ENCODE results near the gene CTSZ. TPM values are rescaled to one million over a fixed set of nuclear protein-coding genes. Genes with fewer than 3 reads are reported as not detected.

CTSZ gene
- total and polyA plus RNA-seq, 3 experiments from 2014 or later: 1.5 to 36.0 (median 35.3) TPM

DNA sequence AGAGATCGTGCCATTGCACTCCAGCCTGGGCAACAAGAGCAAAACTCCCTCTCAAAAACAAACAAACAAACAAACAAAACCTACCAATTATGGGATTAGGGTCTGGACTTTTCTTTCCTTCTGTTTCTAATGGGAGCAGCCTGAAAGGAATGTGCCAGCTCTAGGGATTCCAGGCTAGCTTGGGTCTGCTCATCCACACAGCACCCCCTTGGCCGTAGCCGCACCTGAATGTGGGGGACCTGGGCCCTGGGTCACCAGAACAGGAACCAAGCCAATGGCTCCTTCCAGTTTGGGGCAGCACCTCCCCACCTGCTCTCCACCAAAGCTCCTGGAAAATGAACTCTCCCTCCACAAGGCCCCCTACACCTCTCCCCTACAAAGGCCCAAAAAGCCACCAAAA is 6.7 kb downstream of the CTSZ start:
- POLR2A ChIA-PET: interaction anchor here (1.0 kb wide), 1 partner anchor 31 kb away, joined by 5 read pairs; no protein-coding TSS in a partner anchor
- Mint-ChIP-seq H3K27me3 (no peaks in the 10 kb centered on the region), H3K36me3 (peaks cover 4 to 37% (median 5%) of the 10 kb centered on the region in 3 donors), H3K4me1 (peaks cover 20 to 33% (median 25%) of the 10 kb centered on the region in 3 donors), H3K4me3 (no peak overlapping the region), H3K27ac (peak overlapping the region in 1 of 8 donors; percentile 77), H3K9me3 (no peaks in the 10 kb centered on the region)
- Histone ChIP-seq H3K27ac (ENCODE audit: low read depth, low read length) (no peak overlapping the region), H3K27me3 (ENCODE audit: insufficient read depth, low read length, poor library complexity, severe bottlenecking) (no peaks in the 10 kb centered on the region), H3K4me3 (ENCODE audit: low read length) (no peak overlapping the region), H3K9me3 (ENCODE audit: low read length) (no peaks in the 10 kb centered on the region), H3K4me1 (ENCODE audit: insufficient read depth, low read length) (peaks cover 14% of the 10 kb centered on the region), H3K36me3 (ENCODE audit: insufficient read depth, low read length) (peaks cover 11% of the 10 kb centered on the region)
- CTCF ChIA-PET: interaction anchor here (0.7 kb wide), 1 partner anchor 207 kb away, joined by 3 read pairs; no protein-coding TSS in a partner anchor
- peak in 1 of 5 donors; percentile 26 for DNase-seq

DNA sequence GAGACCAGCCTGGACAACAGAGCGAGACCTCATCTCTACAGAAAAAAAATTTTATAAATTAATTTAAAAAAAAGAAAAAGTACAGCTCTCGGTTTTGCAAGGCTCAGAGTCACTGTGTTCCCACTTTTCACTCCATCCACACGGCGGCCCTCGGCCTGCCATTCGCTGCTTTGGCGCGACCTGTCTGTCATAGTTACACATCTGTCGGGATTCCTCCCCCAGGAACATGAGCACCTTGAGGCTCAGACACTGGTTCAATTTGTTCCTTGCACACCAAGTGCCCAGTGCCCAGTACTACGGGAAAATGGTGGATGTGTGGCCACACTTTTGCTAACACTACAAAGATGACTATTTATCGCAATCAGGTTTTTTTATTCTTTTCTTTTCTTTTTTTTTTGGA is 8.4 kb downstream of the CTSZ start:
- H3K27ac Mint-ChIP-seq: peak overlapping the region in 1 of 8 donors; percentile 22
- H3K27me3 ChIP-seq (ENCODE audit: insufficient read depth, low read length, poor library complexity, severe bottlenecking): no peaks in the 10 kb centered on the region
- H3K4me3 ChIP-seq (ENCODE audit: low read length): no peak overlapping the region
- peaks cover 4 to 52% (median 7%) of the 10 kb centered on the region in 3 donors for H3K36me3 Mint-ChIP-seq
- H3K9me3 Mint-ChIP-seq: no peaks in the 10 kb centered on the region
- no peak overlapping the region for H3K27ac ChIP-seq (ENCODE audit: low read depth, low read length)
- ChIA-PET CTCF (interaction anchor here (0.8 kb wide), 1 partner anchor 16 kb away, joined by 3 read pairs; no protein-coding TSS in a partner anchor), POLR2A (no interaction called here)
- peak in 1 of 5 donors; percentile 10 for DNase-seq
- peaks cover 5 to 16% (median 8%) of the 10 kb centered on the region in 3 donors for H3K4me1 Mint-ChIP-seq
- H3K9me3 ChIP-seq (ENCODE audit: low read length): no peaks in the 10 kb centered on the region
- H3K4me3 Mint-ChIP-seq: no peak overlapping the region
- peaks cover 21% of the 10 kb centered on the region for H3K36me3 ChIP-seq (ENCODE audit: insufficient read depth, low read length)
- no peaks in the 10 kb centered on the region for H3K27me3 Mint-ChIP-seq
- H3K4me1 ChIP-seq (ENCODE audit: insufficient read depth, low read length): no peaks in the 10 kb centered on the region

DNA sequence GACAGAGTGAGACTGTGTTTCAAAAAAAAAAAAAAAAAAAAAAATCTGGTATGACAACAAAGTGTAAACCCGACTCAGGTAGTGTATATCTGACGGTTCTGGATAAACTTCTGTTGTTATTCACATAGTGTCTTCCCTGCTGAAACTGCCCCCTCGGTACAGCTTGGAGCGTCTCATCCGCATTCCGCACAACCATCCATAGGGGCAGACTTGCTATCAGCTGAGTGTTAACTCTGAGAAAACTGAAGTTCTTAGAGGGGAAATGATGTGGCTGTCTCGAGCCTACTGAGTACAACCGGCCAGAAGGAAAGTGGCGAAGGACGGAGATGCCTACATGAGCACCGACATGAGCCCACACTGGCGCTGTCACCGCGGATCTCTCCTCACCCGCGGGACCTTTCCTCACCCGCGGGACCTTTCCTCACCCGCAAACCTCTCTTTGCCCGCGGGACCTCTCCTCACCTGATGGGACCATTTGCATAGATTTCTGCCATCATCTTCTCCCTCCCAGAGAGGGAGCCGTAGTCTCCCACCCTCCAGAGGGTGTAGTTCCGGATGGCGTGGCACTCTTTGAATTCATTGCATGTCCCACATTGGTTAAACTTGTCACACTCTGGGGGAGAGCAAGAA is 9.8 kb downstream of the CTSZ start:
- no peaks in the 10 kb centered on the region for H3K27me3 ChIP-seq (ENCODE audit: insufficient read depth, low read length, poor library complexity, severe bottlenecking)
- H3K9me3 ChIP-seq (ENCODE audit: low read length): no peaks in the 10 kb centered on the region
- Mint-ChIP-seq H3K27ac (peak overlapping the region in 1 of 8 donors; percentile 35), H3K36me3 (peaks cover 7 to 66% (median 7%) of the 10 kb centered on the region in 3 donors), H3K27me3 (no peaks in the 10 kb centered on the region), H3K9me3 (no peaks in the 10 kb centered on the region), H3K4me3 (no peak overlapping the region), H3K4me1 (peaks cover 0 to 2% (median 2%) of the 10 kb centered on the region in 3 donors)
- no peak for DNase-seq
- no peaks in the 10 kb centered on the region for H3K4me1 ChIP-seq (ENCODE audit: insufficient read depth, low read length)
- no peak overlapping the region for H3K27ac ChIP-seq (ENCODE audit: low read depth, low read length)
- H3K4me3 ChIP-seq (ENCODE audit: low read length): no peak overlapping the region
- POLR2A ChIA-PET: no interaction called here
- CTCF ChIA-PET: interaction anchor here (0.9 kb wide), 1 partner anchor 31 kb away, joined by 3 read pairs; no protein-coding TSS in a partner anchor
- H3K36me3 ChIP-seq (ENCODE audit: insufficient read depth, low read length): peaks cover 33% of the 10 kb centered on the region

DNA sequence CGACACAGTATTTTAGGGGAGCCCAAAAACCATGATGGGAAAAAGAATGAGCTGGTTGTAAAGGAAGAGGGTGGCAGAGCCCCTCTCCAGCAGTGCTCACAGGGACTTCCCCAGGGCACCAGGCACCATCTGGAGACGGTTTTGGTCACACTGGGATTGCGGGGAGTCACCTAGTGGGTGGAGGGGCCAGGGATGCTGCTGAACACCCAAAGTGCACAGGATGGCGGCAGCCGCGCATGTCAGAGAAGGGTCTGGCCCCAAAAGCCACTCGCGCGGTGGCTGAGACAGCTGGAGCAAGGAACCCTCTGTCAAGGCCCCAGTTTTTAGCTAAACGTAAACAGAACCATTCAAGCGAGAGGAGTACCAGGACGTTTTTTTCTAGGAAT is 10.8 kb downstream of the CTSZ start:
- ChIA-PET POLR2A (no interaction called here), CTCF (interaction anchor here (0.9 kb wide), 1 partner anchor 30 kb away, joined by 3 read pairs; no protein-coding TSS in a partner anchor)
- H3K27ac Mint-ChIP-seq: peak overlapping the region in 1 of 8 donors; percentile 46
- H3K4me3 Mint-ChIP-seq: no peak overlapping the region
- Histone ChIP-seq H3K4me1 (ENCODE audit: insufficient read depth, low read length) (no peaks in the 10 kb centered on the region), H3K4me3 (ENCODE audit: low read length) (no peak overlapping the region), H3K27ac (ENCODE audit: low read depth, low read length) (no peak overlapping the region), H3K27me3 (ENCODE audit: insufficient read depth, low read length, poor library complexity, severe bottlenecking) (no peaks in the 10 kb centered on the region), H3K9me3 (ENCODE audit: low read length) (no peaks in the 10 kb centered on the region), H3K36me3 (ENCODE audit: insufficient read depth, low read length) (peaks cover 37% of the 10 kb centered on the region)
- H3K36me3 Mint-ChIP-seq: peaks cover 7 to 72% (median 10%) of the 10 kb centered on the region in 3 donors
- H3K9me3 Mint-ChIP-seq: no peaks in the 10 kb centered on the region
- no peaks in the 10 kb centered on the region for H3K27me3 Mint-ChIP-seq
- DNase-seq: peak in 1 of 5 donors; percentile 10
- peaks cover 0 to 2% (median 0%) of the 10 kb centered on the region in 3 donors for H3K4me1 Mint-ChIP-seq

DNA sequence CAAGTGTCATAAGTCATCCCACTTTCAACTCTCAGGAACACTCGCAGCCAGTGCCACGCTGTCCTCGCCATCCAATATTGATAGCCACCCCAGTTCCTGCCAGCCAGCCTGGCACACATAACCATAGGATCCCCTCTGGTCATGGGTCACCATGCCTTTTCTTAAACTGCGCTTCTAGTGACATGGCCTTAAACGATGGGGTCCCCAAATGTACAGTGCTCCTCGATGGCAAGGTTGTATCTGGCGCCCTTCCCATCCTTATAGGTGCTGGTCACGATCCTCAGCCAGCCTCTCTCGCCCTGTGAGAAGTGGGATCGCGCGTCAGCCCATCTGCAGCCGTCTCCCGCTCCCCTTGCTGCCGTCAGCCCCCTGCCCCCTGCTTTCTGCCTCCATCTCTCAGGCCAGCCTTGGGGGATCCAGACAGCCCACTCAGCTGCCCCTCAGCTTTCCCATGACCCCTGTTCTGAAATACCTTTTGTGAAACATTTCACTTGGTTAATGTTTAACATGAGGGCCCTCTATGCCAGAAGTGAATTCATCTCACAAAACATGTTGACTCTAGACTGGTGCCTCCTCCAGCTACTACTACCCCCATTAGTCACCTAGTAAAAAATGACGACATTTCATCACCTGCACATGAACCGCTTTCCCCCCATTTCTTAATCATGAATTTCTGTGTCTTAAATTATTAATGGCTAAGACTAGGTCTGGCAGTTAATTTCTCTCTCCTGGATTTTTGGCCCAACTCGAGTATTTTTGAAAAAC is 11.4 kb downstream of the CTSZ start:
- Histone ChIP-seq H3K27me3 (ENCODE audit: insufficient read depth, low read length, poor library complexity, severe bottlenecking) (no peaks in the 10 kb centered on the region), H3K4me3 (ENCODE audit: low read length) (no peak overlapping the region), H3K36me3 (ENCODE audit: insufficient read depth, low read length) (peaks cover 43% of the 10 kb centered on the region), H3K27ac (ENCODE audit: low read depth, low read length) (no peak overlapping the region), H3K4me1 (ENCODE audit: insufficient read depth, low read length) (no peaks in the 10 kb centered on the region), H3K9me3 (ENCODE audit: low read length) (no peaks in the 10 kb centered on the region)
- Mint-ChIP-seq H3K4me3 (no peak overlapping the region), H3K36me3 (peaks cover 7 to 78% (median 10%) of the 10 kb centered on the region in 3 donors), H3K9me3 (no peaks in the 10 kb centered on the region), H3K27me3 (no peaks in the 10 kb centered on the region), H3K4me1 (peaks cover 0 to 2% (median 0%) of the 10 kb centered on the region in 3 donors), H3K27ac (peak overlapping the region in 5 of 8 donors; percentile 20 to 60 (median 43))
- no peak for DNase-seq
- ChIA-PET CTCF (no interaction called here), POLR2A (no interaction called here)

DNA sequence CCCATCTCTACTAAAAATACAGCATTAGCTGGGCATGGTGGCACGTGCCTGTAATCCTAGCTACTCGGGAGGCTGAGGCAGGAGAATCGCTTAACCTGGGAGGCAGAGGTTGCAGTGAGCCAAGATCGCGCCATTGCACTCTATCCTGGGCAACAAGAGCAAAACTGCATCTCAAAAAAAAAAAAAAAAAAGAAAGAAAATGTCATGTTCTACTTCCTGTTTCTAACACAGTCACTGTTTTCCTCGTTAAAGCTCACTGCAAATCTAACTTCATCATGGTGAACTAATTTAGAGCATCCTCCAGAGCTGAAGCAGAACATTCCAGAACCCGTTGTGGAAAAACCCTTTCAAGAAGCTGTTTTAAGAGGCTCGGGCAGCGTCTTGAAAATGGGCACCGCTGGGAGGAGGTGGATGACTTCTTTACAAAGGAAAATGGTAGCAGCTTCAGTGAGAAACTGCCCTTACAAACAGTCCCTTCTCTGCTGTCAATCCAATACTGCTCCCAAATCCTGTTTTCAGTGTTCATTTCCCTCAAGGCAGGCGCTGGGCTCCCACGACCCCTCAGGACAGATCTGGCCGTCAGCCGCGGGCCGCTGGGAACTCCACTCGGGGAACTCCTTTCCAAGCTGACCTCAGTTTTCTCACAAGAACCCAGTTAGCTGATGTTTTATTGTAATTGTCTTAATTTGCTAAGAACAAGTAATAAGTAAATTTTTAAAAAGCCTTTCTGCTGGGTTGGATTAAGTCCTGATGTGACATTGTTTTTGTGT is 12.5 kb downstream of the CTSZ start:
- H3K4me3 Mint-ChIP-seq: no peak overlapping the region
- peaks cover 7 to 83% (median 12%) of the 10 kb centered on the region in 3 donors for H3K36me3 Mint-ChIP-seq
- Histone ChIP-seq H3K27ac (ENCODE audit: low read depth, low read length) (no peak overlapping the region), H3K27me3 (ENCODE audit: insufficient read depth, low read length, poor library complexity, severe bottlenecking) (no peaks in the 10 kb centered on the region), H3K36me3 (ENCODE audit: insufficient read depth, low read length) (peaks cover 51% of the 10 kb centered on the region), H3K4me1 (ENCODE audit: insufficient read depth, low read length) (no peaks in the 10 kb centered on the region), H3K9me3 (ENCODE audit: low read length) (no peaks in the 10 kb centered on the region), H3K4me3 (ENCODE audit: low read length) (no peak overlapping the region)
- DNase-seq: no peak
- H3K27me3 Mint-ChIP-seq: no peaks in the 10 kb centered on the region
- H3K4me1 Mint-ChIP-seq: peaks cover 0 to 2% (median 0%) of the 10 kb centered on the region in 3 donors
- ChIA-PET POLR2A (no interaction called here), CTCF (interaction anchor here (1.2 kb wide), 1 partner anchor 10 kb away, joined by 3 read pairs; no protein-coding TSS in a partner anchor)
- no peaks in the 10 kb centered on the region for H3K9me3 Mint-ChIP-seq
- peak overlapping the region in 2 of 8 donors; percentile 26 to 87 for H3K27ac Mint-ChIP-seq

DNA sequence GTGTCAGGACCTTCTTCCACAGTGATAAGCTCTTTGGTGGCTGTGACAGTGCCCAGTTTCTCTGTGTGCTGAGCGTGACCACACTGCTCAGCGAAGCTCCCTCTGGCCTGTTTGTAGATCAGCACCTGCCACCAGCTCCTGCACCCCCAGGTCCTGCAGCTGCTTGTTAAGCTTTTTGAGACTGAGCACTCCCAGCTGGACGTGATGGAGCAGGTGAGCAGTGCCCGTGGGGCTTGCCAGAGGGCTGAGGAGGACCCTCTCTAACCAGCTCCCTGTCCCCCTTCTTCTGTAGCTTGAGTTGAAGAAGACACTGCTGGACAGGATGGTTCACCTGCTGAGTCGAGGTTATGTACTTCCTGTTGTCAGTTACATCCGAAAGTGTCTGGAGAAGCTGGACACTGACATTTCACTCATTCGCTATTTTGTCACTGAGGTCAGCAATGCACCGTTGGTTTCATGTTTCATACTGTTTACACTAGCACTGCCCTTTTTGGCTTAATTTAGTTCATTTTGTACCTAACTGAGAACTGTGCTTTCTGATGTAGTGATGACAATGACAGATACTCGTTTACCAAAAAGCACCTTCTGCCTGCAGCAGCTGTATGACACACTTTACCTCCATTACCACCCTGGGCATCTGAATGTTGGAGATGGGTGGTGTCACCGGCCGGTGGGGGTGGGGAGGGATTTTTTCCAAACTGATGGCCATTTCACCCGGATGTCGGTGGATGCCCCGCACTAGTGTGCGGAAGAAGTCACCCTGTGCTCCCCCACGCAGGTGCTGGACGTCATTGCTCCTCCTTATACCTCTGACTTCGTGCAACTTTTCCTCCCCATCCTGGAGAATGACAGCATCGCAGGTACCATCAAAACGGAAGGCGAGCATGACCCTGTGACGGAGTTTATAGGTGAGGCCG is 13.5 kb downstream of the CTSZ start:
- Histone ChIP-seq H3K9me3 (ENCODE audit: low read length) (no peaks in the 10 kb centered on the region), H3K4me3 (ENCODE audit: low read length) (no peak overlapping the region), H3K36me3 (ENCODE audit: insufficient read depth, low read length) (peaks cover 60% of the 10 kb centered on the region), H3K4me1 (ENCODE audit: insufficient read depth, low read length) (no peaks in the 10 kb centered on the region), H3K27me3 (ENCODE audit: insufficient read depth, low read length, poor library complexity, severe bottlenecking) (no peaks in the 10 kb centered on the region), H3K27ac (ENCODE audit: low read depth, low read length) (no peak overlapping the region)
- Mint-ChIP-seq H3K4me3 (no peak overlapping the region), H3K9me3 (no peaks in the 10 kb centered on the region), H3K27me3 (no peaks in the 10 kb centered on the region), H3K27ac (peak overlapping the region in 1 of 8 donors; percentile 27), H3K36me3 (peaks cover 7 to 91% (median 17%) of the 10 kb centered on the region in 3 donors), H3K4me1 (peaks cover 0 to 2% (median 0%) of the 10 kb centered on the region in 3 donors)
- ChIA-PET POLR2A (interaction anchor here (1.3 kb wide), 1 partner anchor 39 kb away, joined by 4 read pairs; the partner anchor contains the start of gene ATP5F1E), CTCF (interaction anchor here (1.2 kb wide), 1 partner anchor 11 kb away, joined by 3 read pairs; no protein-coding TSS in a partner anchor)
- DNase-seq: no peak
